ENCODE measurements around the gene EXOC2.

EXOC2 gene

DNA sequence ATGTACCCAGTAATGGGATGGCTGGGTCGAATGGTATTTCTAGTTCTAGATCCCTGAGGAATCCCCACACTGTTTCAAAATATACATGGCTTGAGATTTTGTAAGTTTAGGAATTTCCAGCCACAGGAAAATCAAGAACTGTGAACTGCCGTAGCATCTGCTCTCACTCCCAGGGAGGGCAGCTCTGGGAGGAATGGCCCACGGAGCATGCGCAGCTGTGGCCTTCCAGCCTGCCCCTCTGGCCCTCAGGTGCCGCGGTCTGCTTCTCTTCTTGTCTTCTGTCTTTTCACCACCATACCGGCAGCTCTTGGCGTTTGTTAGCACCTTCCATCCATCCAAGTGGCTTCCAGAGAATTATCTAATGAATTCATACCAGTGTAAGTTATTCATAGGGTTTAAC, 19.9 kb upstream of the EXOC2 start:
- H3K4me1 ChIP-seq (ENCODE audit: control insufficient read depth in 2 of 2, insufficient read depth in 1 of 2, low read depth in 1 of 2, low read length in 2 of 2) = peaks cover 4 to 7% of the 10 kb centered on the region in 2 donors
- H3K9ac ChIP-seq (ENCODE audit: low read depth, low read length, poor library complexity) = no peak overlapping the region
- no peak overlapping the region for H2AFZ ChIP-seq (ENCODE audit: low read length)
- H2BK15ac ChIP-seq (ENCODE audit: low read length) = no peak overlapping the region
- no peak overlapping the region for H3K4ac ChIP-seq (ENCODE audit: low read length)
- H2BK5ac ChIP-seq (ENCODE audit: low read length) = no peak overlapping the region
- H3K9me3 ChIP-seq (replicated peaks in 1 of 2; ENCODE audit: control insufficient read depth in 2 of 2, insufficient read depth in 1 of 2, low read depth in 1 of 2, low read length in 2 of 2) = no peaks in the 10 kb centered on the region
- H2AK5ac ChIP-seq (ENCODE audit: low read depth, low read length) = no peak overlapping the region
- H4K8ac ChIP-seq (ENCODE audit: low read depth, low read length) = no peak overlapping the region
- H3K4me2 ChIP-seq (ENCODE audit: insufficient read depth, low read length, poor library complexity, severe bottlenecking) = no peak overlapping the region
- no peak overlapping the region for H4K91ac ChIP-seq (ENCODE audit: low read depth, low read length, poor library complexity)
- H3K23ac ChIP-seq (ENCODE audit: low read depth, low read length, poor library complexity) = no peak overlapping the region
- H3K18ac ChIP-seq (ENCODE audit: low read length) = no peak overlapping the region
- no peak for DNase-seq (ENCODE audit: low spot score)
- no peak overlapping the region for H2BK12ac ChIP-seq (ENCODE audit: low read length)
- no peak overlapping the region for H3K27ac ChIP-seq (replicated peaks; ENCODE audit: low read length)
- no peak overlapping the region for H3K14ac ChIP-seq (ENCODE audit: low read length)
- H3K4me3 ChIP-seq (ENCODE audit: low read length in 2 of 2) = no peak overlapping the region
- H3K36me3 ChIP-seq (replicated peaks in 1 of 2; ENCODE audit: control insufficient read depth in 2 of 2, insufficient read depth in 2 of 2, low read length in 2 of 2) = no peaks in the 10 kb centered on the region
- H3K79me1 ChIP-seq (ENCODE audit: low read depth, low read length) = no peaks in the 10 kb centered on the region
- no peak overlapping the region for H2BK120ac ChIP-seq (ENCODE audit: low read depth, low read length)
- peaks cover 0 to 2% (median 0%) of the 10 kb centered on the region in 3 experiments for H3K27me3 ChIP-seq (ENCODE audit: control insufficient read depth in 3 of 3, insufficient read depth in 3 of 3, low read depth in 1 of 3, low read length in 3 of 3)
- no CpG with 5 or more reads among the region's 8 CpGs for WGBS, 2 donors (ENCODE audit: extremely low coverage in 2 of 2, insufficient read length in 2 of 2, insufficient replicate concordance in 1 of 2)

DNA sequence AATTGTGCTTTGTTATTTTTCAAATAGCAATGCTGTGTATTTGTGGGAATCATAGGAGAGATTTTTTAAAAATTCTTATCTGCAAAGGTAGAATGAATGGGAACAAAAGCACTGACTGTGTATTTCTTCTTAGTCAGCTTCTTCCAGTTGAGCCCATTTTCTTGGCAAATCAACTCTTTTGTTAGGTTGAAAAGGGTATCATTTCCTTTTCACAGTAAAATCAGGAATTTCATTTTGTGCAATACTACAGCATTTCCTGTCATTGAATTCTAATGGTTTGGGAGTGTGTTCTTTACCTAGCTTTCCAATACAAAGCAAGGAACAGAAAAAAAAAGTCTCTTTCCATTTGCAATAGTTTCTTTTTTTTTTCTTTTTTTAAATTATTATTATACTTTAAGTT, 19.0 kb upstream of the EXOC2 start:
- H3K27ac ChIP-seq (replicated peaks; ENCODE audit: low read length) = no peak overlapping the region
- no peak overlapping the region for H3K9ac ChIP-seq (ENCODE audit: low read depth, low read length, poor library complexity)
- H3K9me3 ChIP-seq (replicated peaks in 1 of 2; ENCODE audit: control insufficient read depth in 2 of 2, insufficient read depth in 1 of 2, low read depth in 1 of 2, low read length in 2 of 2) = peaks cover 0 to 2% of the 10 kb centered on the region in 2 donors
- peaks cover 5 to 7% of the 10 kb centered on the region in 2 donors for H3K4me1 ChIP-seq (ENCODE audit: control insufficient read depth in 2 of 2, insufficient read depth in 1 of 2, low read depth in 1 of 2, low read length in 2 of 2)
- no peak overlapping the region for H3K14ac ChIP-seq (ENCODE audit: low read length)
- no peak overlapping the region for H4K8ac ChIP-seq (ENCODE audit: low read depth, low read length)
- H4K91ac ChIP-seq (ENCODE audit: low read depth, low read length, poor library complexity) = no peak overlapping the region
- H3K4me2 ChIP-seq (ENCODE audit: insufficient read depth, low read length, poor library complexity, severe bottlenecking) = no peak overlapping the region
- H3K4me3 ChIP-seq (ENCODE audit: low read length in 2 of 2) = no peak overlapping the region
- H3K79me1 ChIP-seq (ENCODE audit: low read depth, low read length) = peaks cover 2% of the 10 kb centered on the region
- peaks cover 0 to 4% (median 0%) of the 10 kb centered on the region in 3 experiments for H3K27me3 ChIP-seq (ENCODE audit: control insufficient read depth in 3 of 3, insufficient read depth in 3 of 3, low read depth in 1 of 3, low read length in 3 of 3)
- H2BK15ac ChIP-seq (ENCODE audit: low read length) = no peak overlapping the region
- no peak overlapping the region for H3K18ac ChIP-seq (ENCODE audit: low read length)
- no peak overlapping the region for H2BK5ac ChIP-seq (ENCODE audit: low read length)
- H2BK12ac ChIP-seq (ENCODE audit: low read length) = no peak overlapping the region
- no peak overlapping the region for H3K4ac ChIP-seq (ENCODE audit: low read length)
- DNase-seq (ENCODE audit: low spot score) = no peak
- H3K23ac ChIP-seq (ENCODE audit: low read depth, low read length, poor library complexity) = no peak overlapping the region
- no peak overlapping the region for H2BK120ac ChIP-seq (ENCODE audit: low read depth, low read length)
- H2AK5ac ChIP-seq (ENCODE audit: low read depth, low read length) = no peak overlapping the region
- H3K36me3 ChIP-seq (replicated peaks in 1 of 2; ENCODE audit: control insufficient read depth in 2 of 2, insufficient read depth in 2 of 2, low read length in 2 of 2) = no peaks in the 10 kb centered on the region
- no peak overlapping the region for H2AFZ ChIP-seq (ENCODE audit: low read length)

DNA sequence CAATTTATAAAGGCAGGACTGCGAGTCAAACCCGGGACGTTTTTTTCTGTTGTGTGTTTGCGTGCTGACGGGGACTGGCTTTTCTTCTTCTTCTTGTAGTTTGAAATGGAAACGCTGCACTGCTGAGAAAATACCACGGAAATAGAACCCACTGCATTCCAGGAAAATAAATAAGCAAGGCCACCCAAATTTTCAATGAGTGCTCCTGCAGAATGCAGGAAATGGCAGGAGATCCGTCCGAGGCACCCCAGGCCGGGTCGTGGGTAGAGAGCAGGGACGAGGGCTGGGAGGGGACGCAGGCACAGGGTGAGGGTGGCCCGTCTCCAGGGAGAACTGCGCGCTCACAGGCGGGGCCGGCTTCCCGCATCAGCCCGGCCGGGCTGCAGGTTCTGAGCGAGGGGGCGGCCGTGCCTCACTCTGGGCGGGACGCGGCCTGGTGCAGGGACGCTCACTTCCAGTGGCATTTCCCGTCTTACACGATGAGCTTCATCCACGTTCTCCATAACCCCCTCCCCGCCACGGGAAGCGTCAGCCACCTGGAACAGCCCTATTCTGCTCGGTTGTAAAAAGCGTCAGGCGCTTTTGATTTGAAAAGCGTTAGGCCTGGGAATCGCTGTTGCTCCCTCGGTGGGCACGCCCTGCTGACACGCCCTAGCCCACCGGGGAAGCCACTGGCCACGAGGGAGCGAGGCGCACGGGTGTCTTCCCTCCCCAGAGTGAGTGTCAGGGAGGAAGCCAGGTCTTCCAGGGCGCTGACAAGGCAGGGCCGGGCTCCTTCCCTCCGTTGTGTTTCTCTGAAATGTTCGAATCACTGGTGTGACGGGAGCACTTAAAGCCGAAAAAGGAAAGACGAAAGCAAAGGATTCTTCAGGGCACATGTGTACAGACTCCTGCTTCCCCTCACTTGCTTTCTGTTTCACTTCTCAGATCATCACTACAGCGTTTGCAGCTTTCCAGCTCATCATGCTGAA, 17.9 kb upstream of the EXOC2 start:
- Histone ChIP-seq H3K36me3 (replicated peaks in 1 of 2; ENCODE audit: control insufficient read depth in 2 of 2, insufficient read depth in 2 of 2, low read length in 2 of 2) (no peaks in the 10 kb centered on the region), H3K4me1 (ENCODE audit: control insufficient read depth in 2 of 2, insufficient read depth in 1 of 2, low read depth in 1 of 2, low read length in 2 of 2) (peaks cover 4 to 7% of the 10 kb centered on the region in 2 donors), H2BK120ac (ENCODE audit: low read depth, low read length) (no peak overlapping the region), H2AFZ (ENCODE audit: low read length) (peak overlapping the region; percentile 97), H4K91ac (ENCODE audit: low read depth, low read length, poor library complexity) (no peak overlapping the region), H3K4me3 (ENCODE audit: low read length in 2 of 2) (peak overlapping the region; percentile 55 to 74), H3K18ac (ENCODE audit: low read length) (peak overlapping the region; percentile 60), H4K8ac (ENCODE audit: low read depth, low read length) (no peak overlapping the region), H3K4ac (ENCODE audit: low read length) (no peak overlapping the region), H2BK15ac (ENCODE audit: low read length) (peak overlapping the region; percentile 12), H2BK12ac (ENCODE audit: low read length) (no peak overlapping the region), H3K27me3 (ENCODE audit: control insufficient read depth in 3 of 3, insufficient read depth in 3 of 3, low read depth in 1 of 3, low read length in 3 of 3) (peaks cover 0 to 6% (median 0%) of the 10 kb centered on the region in 3 experiments), H2AK5ac (ENCODE audit: low read depth, low read length) (no peak overlapping the region), H3K27ac (replicated peaks; ENCODE audit: low read length) (no peak overlapping the region), H3K79me1 (ENCODE audit: low read depth, low read length) (peaks cover 2% of the 10 kb centered on the region), H2BK5ac (ENCODE audit: low read length) (no peak overlapping the region), H3K14ac (ENCODE audit: low read length) (no peak overlapping the region), H3K9ac (ENCODE audit: low read depth, low read length, poor library complexity) (peak overlapping the region; percentile 75), H3K23ac (ENCODE audit: low read depth, low read length, poor library complexity) (no peak overlapping the region), H3K9me3 (replicated peaks in 1 of 2; ENCODE audit: control insufficient read depth in 2 of 2, insufficient read depth in 1 of 2, low read depth in 1 of 2, low read length in 2 of 2) (peaks cover 0 to 2% of the 10 kb centered on the region in 2 donors), H3K4me2 (ENCODE audit: insufficient read depth, low read length, poor library complexity, severe bottlenecking) (peak overlapping the region; percentile 72)
- peak; percentile 32 for DNase-seq (ENCODE audit: low spot score)
- WGBS, 2 donors (ENCODE audit: extremely low coverage in 2 of 2, insufficient read length in 2 of 2, insufficient replicate concordance in 1 of 2) = no CpG with 5 or more reads among the region's 55 CpGs

DNA sequence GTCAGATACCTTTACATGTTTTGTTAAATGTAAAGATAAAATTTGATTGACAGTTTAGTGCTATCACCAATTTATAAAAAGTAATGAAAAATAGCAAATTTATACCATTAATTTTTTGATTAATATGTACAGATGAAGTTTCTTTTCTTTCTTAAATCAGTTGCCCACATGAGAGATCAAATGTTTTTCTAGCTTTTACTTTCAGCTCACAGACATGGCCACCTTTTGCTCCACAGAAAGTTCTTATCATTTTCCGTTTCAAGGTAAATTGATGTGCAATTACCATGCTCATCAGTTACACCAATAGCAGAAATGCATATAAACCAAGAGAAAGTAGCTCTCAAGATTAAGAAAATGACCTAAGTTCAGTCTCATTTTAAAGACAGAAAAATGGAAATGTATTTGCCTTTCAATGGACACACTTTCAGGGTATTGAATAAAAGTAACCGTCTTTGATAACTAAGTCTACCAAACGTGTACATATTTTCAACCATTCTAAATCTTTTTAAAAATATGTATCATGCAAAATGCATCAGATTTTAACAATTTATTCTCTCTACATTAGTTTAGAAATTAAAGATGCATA, 16.6 kb upstream of the EXOC2 start:
- Histone ChIP-seq H2AK5ac (ENCODE audit: low read depth, low read length) (no peak overlapping the region), H3K4me3 (ENCODE audit: low read length in 2 of 2) (no peak overlapping the region), H3K36me3 (replicated peaks in 1 of 2; ENCODE audit: control insufficient read depth in 2 of 2, insufficient read depth in 2 of 2, low read length in 2 of 2) (no peaks in the 10 kb centered on the region), H2BK15ac (ENCODE audit: low read length) (no peak overlapping the region), H3K9me3 (replicated peaks in 1 of 2; ENCODE audit: control insufficient read depth in 2 of 2, insufficient read depth in 1 of 2, low read depth in 1 of 2, low read length in 2 of 2) (peaks cover 0 to 2% of the 10 kb centered on the region in 2 donors), H2BK12ac (ENCODE audit: low read length) (no peak overlapping the region), H3K79me1 (ENCODE audit: low read depth, low read length) (peaks cover 2% of the 10 kb centered on the region), H3K27ac (replicated peaks; ENCODE audit: low read length) (no peak overlapping the region), H3K18ac (ENCODE audit: low read length) (no peak overlapping the region), H4K8ac (ENCODE audit: low read depth, low read length) (no peak overlapping the region), H3K4me2 (ENCODE audit: insufficient read depth, low read length, poor library complexity, severe bottlenecking) (no peak overlapping the region), H3K27me3 (ENCODE audit: control insufficient read depth in 3 of 3, insufficient read depth in 3 of 3, low read depth in 1 of 3, low read length in 3 of 3) (peaks cover 0 to 6% (median 0%) of the 10 kb centered on the region in 3 experiments), H3K4ac (ENCODE audit: low read length) (no peak overlapping the region), H2BK5ac (ENCODE audit: low read length) (no peak overlapping the region), H4K91ac (ENCODE audit: low read depth, low read length, poor library complexity) (no peak overlapping the region), H3K9ac (ENCODE audit: low read depth, low read length, poor library complexity) (no peak overlapping the region), H2BK120ac (ENCODE audit: low read depth, low read length) (no peak overlapping the region), H3K23ac (ENCODE audit: low read depth, low read length, poor library complexity) (no peak overlapping the region), H3K14ac (ENCODE audit: low read length) (no peak overlapping the region), H2AFZ (ENCODE audit: low read length) (no peak overlapping the region), H3K4me1 (ENCODE audit: control insufficient read depth in 2 of 2, insufficient read depth in 1 of 2, low read depth in 1 of 2, low read length in 2 of 2) (peaks cover 4 to 7% of the 10 kb centered on the region in 2 donors)
- DNase-seq (ENCODE audit: low spot score) = no peak
- no CpG with 5 or more reads among the region's 3 CpGs for WGBS, 2 donors (ENCODE audit: extremely low coverage in 2 of 2, insufficient read length in 2 of 2, insufficient replicate concordance in 1 of 2)
